ENCODE results near the gene SRL.
A peak's percentile ranks its signal among the peaks of the same experiment; 100 is the strongest.

The SRL gene

GRCh38 chr16:4271176-4272113 is 29.6 kb upstream of the SRL start:
- peak overlapping the region; percentile 98 for H3K4me3 ChIP-seq (ENCODE audit: low read length)
- peaks cover 11% of the 10 kb centered on the region for H3K4me1 ChIP-seq (ENCODE audit: control insufficient read depth, insufficient read depth, low read length)
- H3K9me3 ChIP-seq (ENCODE audit: control insufficient read depth, low read length): no peaks in the 10 kb centered on the region
- H3K36me3 ChIP-seq (ENCODE audit: control insufficient read depth, insufficient read depth, low read length): no peaks in the 10 kb centered on the region
- H3K9ac ChIP-seq (ENCODE audit: low read length): peak overlapping the region; percentile 53
- H3K27me3 ChIP-seq (ENCODE audit: control insufficient read depth, insufficient read depth, low read length): no peaks in the 10 kb centered on the region

GRCh38 chr16:4270595-4270994 is 28.7 kb upstream of the SRL start:
- H3K9me3 ChIP-seq (ENCODE audit: control insufficient read depth, low read length): no peaks in the 10 kb centered on the region
- no peaks in the 10 kb centered on the region for H3K27me3 ChIP-seq (ENCODE audit: control insufficient read depth, insufficient read depth, low read length)
- no peaks in the 10 kb centered on the region for H3K36me3 ChIP-seq (ENCODE audit: control insufficient read depth, insufficient read depth, low read length)
- no peak overlapping the region for H3K4me3 ChIP-seq (ENCODE audit: low read length)
- H3K4me1 ChIP-seq (ENCODE audit: control insufficient read depth, insufficient read depth, low read length): peaks cover 16% of the 10 kb centered on the region
- H3K9ac ChIP-seq (ENCODE audit: low read length): peak overlapping the region; percentile 53

- Histone ChIP-seq H3K9me3 (ENCODE audit: control insufficient read depth, low read length) (no peaks in the 10 kb centered on the region), H3K9ac (ENCODE audit: low read length) (no peak overlapping the region), H3K36me3 (ENCODE audit: control insufficient read depth, insufficient read depth, low read length) (no peaks in the 10 kb centered on the region), H3K27me3 (ENCODE audit: control insufficient read depth, insufficient read depth, low read length) (no peaks in the 10 kb centered on the region), H3K4me1 (ENCODE audit: control insufficient read depth, insufficient read depth, low read length) (peaks cover 16% of the 10 kb centered on the region), H3K4me3 (ENCODE audit: low read length) (no peak overlapping the region)
Observed at GRCh38 chr16:4270091-4270490, 28.2 kb upstream of the SRL start.

GRCh38 chr16:4266372-4266771 is 24.5 kb upstream of the SRL start:
- H3K4me1 ChIP-seq (ENCODE audit: control insufficient read depth, insufficient read depth, low read length): peaks cover 32% of the 10 kb centered on the region
- H3K27me3 ChIP-seq (ENCODE audit: control insufficient read depth, insufficient read depth, low read length): no peaks in the 10 kb centered on the region

GRCh38 chr16:4265676-4266075 is 23.8 kb upstream of the SRL start:
- no peak overlapping the region for H3K4me3 ChIP-seq (ENCODE audit: low read length)
- H3K4me1 ChIP-seq (ENCODE audit: control insufficient read depth, insufficient read depth, low read length): peaks cover 28% of the 10 kb centered on the region
- H3K9ac ChIP-seq (ENCODE audit: low read length): no peak overlapping the region
- no peaks in the 10 kb centered on the region for H3K27me3 ChIP-seq (ENCODE audit: control insufficient read depth, insufficient read depth, low read length)
- no peaks in the 10 kb centered on the region for H3K36me3 ChIP-seq (ENCODE audit: control insufficient read depth, insufficient read depth, low read length)
- H3K9me3 ChIP-seq (ENCODE audit: control insufficient read depth, low read length): no peaks in the 10 kb centered on the region

More at GRCh38 chr16:4266372-4266771, 24.5 kb upstream of the SRL start:
- Histone ChIP-seq H3K36me3 (ENCODE audit: control insufficient read depth, insufficient read depth, low read length) (no peaks in the 10 kb centered on the region), H3K9ac (ENCODE audit: low read length) (no peak overlapping the region), H3K9me3 (ENCODE audit: control insufficient read depth, low read length) (no peaks in the 10 kb centered on the region), H3K4me3 (ENCODE audit: low read length) (no peak overlapping the region)

- Histone ChIP-seq H3K36me3 (ENCODE audit: control insufficient read depth, insufficient read depth, low read length) (no peaks in the 10 kb centered on the region), H3K4me1 (ENCODE audit: control insufficient read depth, insufficient read depth, low read length) (peaks cover 36% of the 10 kb centered on the region), H3K27me3 (ENCODE audit: control insufficient read depth, insufficient read depth, low read length) (no peaks in the 10 kb centered on the region), H3K4me3 (ENCODE audit: low read length) (no peak overlapping the region), H3K9me3 (ENCODE audit: control insufficient read depth, low read length) (no peaks in the 10 kb centered on the region), H3K9ac (ENCODE audit: low read length) (no peak overlapping the region)
Observed at GRCh38 chr16:4264546-4264945, 22.7 kb upstream of the SRL start.

- H3K4me3 ChIP-seq (ENCODE audit: low read length): no peak overlapping the region
Observed at GRCh38 chr16:4263504-4264436, 21.9 kb upstream of the SRL start.

GRCh38 chr16:4262303-4262835 is 20.5 kb upstream of the SRL start:
- no peaks in the 10 kb centered on the region for H3K36me3 ChIP-seq (ENCODE audit: control insufficient read depth, insufficient read depth, low read length)
- peaks cover 37% of the 10 kb centered on the region for H3K4me1 ChIP-seq (ENCODE audit: control insufficient read depth, insufficient read depth, low read length)
- no peak overlapping the region for H3K4me3 ChIP-seq (ENCODE audit: low read length)
- no peaks in the 10 kb centered on the region for H3K27me3 ChIP-seq (ENCODE audit: control insufficient read depth, insufficient read depth, low read length)
- no peak overlapping the region for H3K9ac ChIP-seq (ENCODE audit: low read length)
- no peaks in the 10 kb centered on the region for H3K9me3 ChIP-seq (ENCODE audit: control insufficient read depth, low read length)

More at GRCh38 chr16:4263504-4264436, 21.9 kb upstream of the SRL start:
- Histone ChIP-seq H3K36me3 (ENCODE audit: control insufficient read depth, insufficient read depth, low read length) (no peaks in the 10 kb centered on the region), H3K4me1 (ENCODE audit: control insufficient read depth, insufficient read depth, low read length) (peaks cover 37% of the 10 kb centered on the region), H3K27me3 (ENCODE audit: control insufficient read depth, insufficient read depth, low read length) (no peaks in the 10 kb centered on the region), H3K9ac (ENCODE audit: low read length) (no peak overlapping the region), H3K9me3 (ENCODE audit: control insufficient read depth, low read length) (no peaks in the 10 kb centered on the region)

- Histone ChIP-seq H3K9ac (ENCODE audit: low read length) (no peak overlapping the region), H3K9me3 (ENCODE audit: control insufficient read depth, low read length) (no peaks in the 10 kb centered on the region), H3K36me3 (ENCODE audit: control insufficient read depth, insufficient read depth, low read length) (no peaks in the 10 kb centered on the region), H3K27me3 (ENCODE audit: control insufficient read depth, insufficient read depth, low read length) (no peaks in the 10 kb centered on the region), H3K4me1 (ENCODE audit: control insufficient read depth, insufficient read depth, low read length) (peaks cover 37% of the 10 kb centered on the region), H3K4me3 (ENCODE audit: low read length) (no peak overlapping the region)
Observed at GRCh38 chr16:4261557-4262172, 19.8 kb upstream of the SRL start.

- H3K9ac ChIP-seq (ENCODE audit: low read length): peak overlapping the region; percentile 41
- no peaks in the 10 kb centered on the region for H3K27me3 ChIP-seq (ENCODE audit: control insufficient read depth, insufficient read depth, low read length)
- peaks cover 32% of the 10 kb centered on the region for H3K4me1 ChIP-seq (ENCODE audit: control insufficient read depth, insufficient read depth, low read length)
- no peak overlapping the region for H3K4me3 ChIP-seq (ENCODE audit: low read length)
- H3K9me3 ChIP-seq (ENCODE audit: control insufficient read depth, low read length): no peaks in the 10 kb centered on the region
- no peaks in the 10 kb centered on the region for H3K36me3 ChIP-seq (ENCODE audit: control insufficient read depth, insufficient read depth, low read length)
Observed at GRCh38 chr16:4260360-4260759, 18.5 kb upstream of the SRL start.

GRCh38 chr16:4257646-4258556 is 16.0 kb upstream of the SRL start:
- H3K4me1 ChIP-seq (ENCODE audit: control insufficient read depth, insufficient read depth, low read length): peaks cover 14% of the 10 kb centered on the region
- H3K36me3 ChIP-seq (ENCODE audit: control insufficient read depth, insufficient read depth, low read length): no peaks in the 10 kb centered on the region
- no peaks in the 10 kb centered on the region for H3K27me3 ChIP-seq (ENCODE audit: control insufficient read depth, insufficient read depth, low read length)
- no peaks in the 10 kb centered on the region for H3K9me3 ChIP-seq (ENCODE audit: control insufficient read depth, low read length)
- no peak overlapping the region for H3K4me3 ChIP-seq (ENCODE audit: low read length)
- peak overlapping the region; percentile 28 for H3K9ac ChIP-seq (ENCODE audit: low read length)

Data from mucosa of stomach (tissue), 1 donor.